Heart right ventricle (tissue), 16 donors: ENCODE results near the gene PLEKHG5. TPM values are rescaled to one million over a fixed set of nuclear protein-coding genes. Genes with fewer than 3 reads are reported as not detected.
A peak's percentile ranks its signal among the peaks of the same experiment; 100 is the strongest.

Experiments
- ATAC-seq, 8 donors: fragments of 200-7000 bp; cut with Tn5 transposase; one replicate each; pipeline ENCODE4 v1.9.1; 2020; ENCODE audit warnings: mild to moderate bottlenecking in 8 of 8, moderate library complexity in 8 of 8, moderate number of reproducible peaks in 1 of 8
- DNase-seq, 2 donors: peaks; one replicate each; pipeline ENCODE4 v3.0.0-alpha.2; 2020
- H3K27ac ChIP-seq, 10 donors: fragments of 200-600 bp; sonication (generic) in 2 of 10; one replicate each; pipeline versions ENCODE4 v1.5.0 to v1.8.0; 2020 to 2022; ENCODE audit warnings: mild to moderate bottlenecking in 3 of 10
- H3K27me3 ChIP-seq, 7 donors: fragments of 200-600 bp; one replicate each; pipeline ENCODE4 v1.8.0; 2021 to 2022; ENCODE audit warnings: mild to moderate bottlenecking in 2 of 7
- H3K36me3 ChIP-seq, 9 donors: fragments of 200-600 bp; sonication (generic) in 1 of 9; one replicate each; pipeline versions ENCODE4 v1.5.0 to v1.8.0; 2020 to 2022; ENCODE audit warnings: mild to moderate bottlenecking in 2 of 9
- H3K4me1 ChIP-seq, 9 donors: fragments of 200-600 bp; sonication (generic) in 1 of 9; one replicate each; pipeline versions ENCODE4 v1.5.0 to v1.8.0; 2020 to 2022; ENCODE audit warnings: mild to moderate bottlenecking in 4 of 9
- H3K4me3 ChIP-seq, 10 donors: fragments of 200-600 bp; sonication (generic) in 2 of 10; one replicate each; pipeline versions ENCODE4 v1.5.0 to v1.8.0; 2020 to 2022; ENCODE audit warnings: mild to moderate bottlenecking in 7 of 10, moderate library complexity in 2 of 10
- H3K9me3 ChIP-seq, 11 donors: fragments of 200-600 bp in 10 of 11; sonication (generic) in 2 of 11; one replicate each; pipeline versions ENCODE4 v1.5.0 to v1.8.0; 2013 to 2022; ENCODE audit warnings: mild to moderate bottlenecking in 2 of 11, control low read depth in 1 of 11, moderate library complexity in 1 of 11
- WGBS, 2 donors: extraction: QIAGEN DNeasy Blood & Tissue Kit; methylation state at CpG; one replicate each; pipeline ENCODE4 v1.1.7; 2013; ENCODE audit warnings: inconsistent platforms in 1 of 2; 5-methylcytosine and 5-hydroxymethylcytosine counted together
- intact Hi-C, 10 donors: fragments of 100-400 bp; cut with DNase I; formaldehyde crosslinking; loops; one replicate each; pipeline versions ENCODE4 v1.11.1 to v1.14.2; 2022
- polyA plus RNA-seq, 2 donors: library from polyadenylated mRNA; stranded (reverse); fragments of 200-250 nt; gene quantifications; one replicate each; pipeline ENCODE4 v1.2.3, GENCODE V29; 2013
- total RNA-seq, 10 donors: library from RNA; stranded (reverse); fragmentation: NEBNext Ultra II Directional in 3 of 10; extraction: Animal tissue kit (Norgen Biotek cat#: 25700) in 3 of 10; gene quantifications; one replicate each; pipeline versions ENCODE4 v1.2.1 to v1.2.4, GENCODE V29; 2021 to 2023
- TF ChIP-seq, protein P1 (sequence below), 9 donors: fragments of 200-600 bp; sonication (generic) in 2 of 9; IDR thresholded peaks; one replicate each; pipeline versions ENCODE4 v1.5.0 to v1.8.0; 2021 to 2022; ENCODE audit warnings: antibody characterized with exemption in 9 of 9, mild to moderate bottlenecking in 5 of 9, moderate library complexity in 1 of 9
- donor health status: Arrhythmogenic right ventricular cardiomyopathy.
- donor health status: ischemic (EF 13 %, LVEDD 7.1; RV severe dilation, severe dysfunction).
- donor health status: healthy with polysubstance abuse.
- donor health status: DM: no; HTN: yes; CAD: no.
- donor health status: DM: no; HTN: no; CAD: no.
- donor health status: ischemic (EF 25% LVEDD 6.9; RV normal size, moderate dysfunction).
- donor health status: ischemic (EF 25% LVEDD 5.7; RV mildly dilated, moderate dysfunction).
- donor health status: healthy.
- donor health status: DM: yes; HTN: yes; CAD: no.
- donor health status: Ischemic cardiomyopathy.
- donor health status: ischemic (EF 35%, LVEDD 5.7; RV mildly dilated, moderate dysfunction).
- donor health status: nonischemic (EF 11% LVEDD 7.7; RV severe dilation, severe dysfunction).
- donor health status: DM: yes; HTN: yes; CAD: no.
- donor health status: PGD.
- donor health status: ischemic (EF 29% LVEDD 5.4; RV normal size, mild dysfunction).
- donor health status: nonischemic (EF 23%, LVEDD 6.1; RV moderate dilation, normal function).

PLEKHG5 gene
- total and polyA plus RNA-seq, 12 donors = 6.6 to 28.7 (median 15.3) TPM

DNA sequence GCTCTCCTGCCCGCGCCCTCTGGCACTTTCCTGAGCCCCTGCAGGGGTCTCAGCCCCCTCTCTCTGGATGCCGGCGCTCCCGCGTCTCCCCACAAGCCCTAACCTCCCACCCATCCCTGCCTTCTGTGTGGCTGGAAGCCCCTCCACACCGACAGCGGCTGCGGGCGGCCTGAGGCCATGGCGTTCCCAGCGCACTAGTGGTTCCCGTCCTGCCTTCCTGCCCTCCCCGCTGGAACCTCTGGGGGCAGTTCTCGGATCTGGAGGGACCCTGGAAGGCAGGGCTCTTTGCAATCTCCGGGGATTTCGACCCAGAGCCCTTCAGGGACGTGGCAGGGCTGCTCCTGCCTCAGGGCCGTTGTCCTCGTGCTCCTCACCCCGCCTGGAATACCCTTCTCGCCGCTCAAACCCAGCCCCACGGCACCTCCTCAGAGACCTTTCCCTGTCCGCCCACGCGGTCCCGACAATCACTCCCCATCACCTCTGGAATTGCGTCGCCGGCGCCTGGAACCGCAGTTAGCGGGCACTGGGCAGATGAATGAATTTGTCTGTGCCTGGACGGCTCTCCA is 67.4 kb downstream of the PLEKHG5 start:
- no peaks in the 10 kb centered on the region for H3K36me3 ChIP-seq
- H3K4me3 ChIP-seq = no peak overlapping the region
- no peak overlapping the region for H3K27ac ChIP-seq
- peaks cover 26 to 45% (median 42%) of the 10 kb centered on the region in 9 donors for H3K4me1 ChIP-seq
- intact Hi-C loops = no loop called here
- no peak for DNase-seq
- H3K27me3 ChIP-seq = peaks cover 57 to 100% (median 97%) of the 10 kb centered on the region in 7 donors
- no peaks in the 10 kb centered on the region for H3K9me3 ChIP-seq
- 4 to 5% methylated on average over 35 of the region's 35 CpGs for WGBS, 2 donors
- peak in 2 of 8 donors; percentile 8 to 17 for ATAC-seq
- TF ChIP-seq, protein P1, sequence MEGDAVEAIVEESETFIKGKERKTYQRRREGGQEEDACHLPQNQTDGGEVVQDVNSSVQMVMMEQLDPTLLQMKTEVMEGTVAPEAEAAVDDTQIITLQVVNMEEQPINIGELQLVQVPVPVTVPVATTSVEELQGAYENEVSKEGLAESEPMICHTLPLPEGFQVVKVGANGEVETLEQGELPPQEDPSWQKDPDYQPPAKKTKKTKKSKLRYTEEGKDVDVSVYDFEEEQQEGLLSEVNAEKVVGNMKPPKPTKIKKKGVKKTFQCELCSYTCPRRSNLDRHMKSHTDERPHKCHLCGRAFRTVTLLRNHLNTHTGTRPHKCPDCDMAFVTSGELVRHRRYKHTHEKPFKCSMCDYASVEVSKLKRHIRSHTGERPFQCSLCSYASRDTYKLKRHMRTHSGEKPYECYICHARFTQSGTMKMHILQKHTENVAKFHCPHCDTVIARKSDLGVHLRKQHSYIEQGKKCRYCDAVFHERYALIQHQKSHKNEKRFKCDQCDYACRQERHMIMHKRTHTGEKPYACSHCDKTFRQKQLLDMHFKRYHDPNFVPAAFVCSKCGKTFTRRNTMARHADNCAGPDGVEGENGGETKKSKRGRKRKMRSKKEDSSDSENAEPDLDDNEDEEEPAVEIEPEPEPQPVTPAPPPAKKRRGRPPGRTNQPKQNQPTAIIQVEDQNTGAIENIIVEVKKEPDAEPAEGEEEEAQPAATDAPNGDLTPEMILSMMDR (IDR thresholded peaks at IDR 0.05) = no peak

DNA sequence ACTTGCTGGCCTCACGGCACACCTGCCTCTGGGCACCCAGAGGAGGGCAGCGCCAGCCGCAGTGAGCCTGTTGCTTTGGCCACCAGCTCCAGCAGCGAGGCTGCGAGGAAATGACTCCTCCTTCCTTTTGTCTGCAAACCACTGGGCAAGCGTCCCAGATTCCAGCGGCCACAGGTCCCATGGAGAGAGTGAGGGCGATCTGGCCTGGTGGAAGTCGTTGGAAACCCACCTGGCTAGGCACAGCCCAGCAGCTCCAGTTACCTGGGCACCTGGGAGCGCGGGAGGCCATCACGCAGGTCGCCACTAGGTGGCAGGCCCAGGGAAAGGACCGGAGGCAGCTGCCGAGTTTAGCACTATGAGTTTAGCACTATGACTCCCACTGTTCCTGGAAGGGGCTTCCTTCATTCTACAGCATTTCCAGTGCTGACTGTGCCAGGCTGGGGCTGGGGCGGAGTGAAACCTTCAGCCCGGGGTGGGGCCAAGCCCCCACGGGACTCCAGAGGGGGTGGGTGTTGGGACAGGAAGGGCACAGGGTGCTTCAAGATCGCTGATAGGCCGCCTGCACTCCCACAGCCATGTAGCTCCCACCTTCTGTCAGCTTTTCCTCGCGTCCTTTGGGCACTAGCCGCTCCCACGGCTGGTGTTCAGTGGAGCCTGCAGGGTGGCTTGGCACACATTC is 68.0 kb downstream of the PLEKHG5 start:
- DNase-seq = no peak
- TF ChIP-seq, protein P1 (IDR thresholded peaks at IDR 0.05) = peak in 8 of 9 donors; percentile 19 to 59 (median 54)
- 4 to 7% methylated on average over 23 to 24 of the region's 24 CpGs for WGBS, 2 donors
- Histone ChIP-seq H3K27ac (no peak overlapping the region), H3K36me3 (no peaks in the 10 kb centered on the region), H3K4me1 (peaks cover 27 to 49% (median 44%) of the 10 kb centered on the region in 9 donors), H3K27me3 (peaks cover 63 to 100% (median 98%) of the 10 kb centered on the region in 7 donors), H3K9me3 (no peaks in the 10 kb centered on the region), H3K4me3 (no peak overlapping the region)
- intact Hi-C loops = no loop called here
- ATAC-seq = peak in 5 of 8 donors; percentile 18 to 50 (median 29)

DNA sequence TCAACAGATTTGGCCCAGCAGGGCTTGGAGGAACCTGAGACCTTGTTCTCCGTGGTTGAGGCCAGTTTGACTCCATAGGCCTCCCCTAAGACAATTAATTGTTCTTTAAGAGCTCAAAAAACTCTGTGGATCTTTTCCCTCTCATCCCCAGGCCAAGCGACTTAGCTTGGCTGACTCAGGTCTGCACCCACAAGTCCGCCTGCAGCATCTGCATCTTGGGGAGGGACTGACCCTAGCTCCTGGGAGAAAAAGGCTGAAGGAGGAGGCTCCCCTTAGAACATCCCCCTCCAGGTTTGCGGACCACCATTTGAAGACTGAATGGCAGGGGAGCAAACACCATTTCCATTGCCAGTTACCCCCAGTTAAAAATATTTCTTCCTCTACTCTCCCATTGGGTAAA is 70.2 kb downstream of the PLEKHG5 start:
- DNase-seq (no peak), ATAC-seq (no peak)
- Histone ChIP-seq H3K9me3 (no peaks in the 10 kb centered on the region), H3K36me3 (no peaks in the 10 kb centered on the region), H3K27me3 (peaks cover 68 to 100% (median 98%) of the 10 kb centered on the region in 7 donors), H3K4me1 (peaks cover 27 to 50% (median 44%) of the 10 kb centered on the region in 9 donors), H3K27ac (no peak overlapping the region), H3K4me3 (no peak overlapping the region)
- WGBS, 2 donors = 59 to 82% methylated on average over 4 of the region's 4 CpGs
- TF ChIP-seq, protein P1 (IDR thresholded peaks at IDR 0.05) = no peak
- intact Hi-C loops = no loop called here

DNA sequence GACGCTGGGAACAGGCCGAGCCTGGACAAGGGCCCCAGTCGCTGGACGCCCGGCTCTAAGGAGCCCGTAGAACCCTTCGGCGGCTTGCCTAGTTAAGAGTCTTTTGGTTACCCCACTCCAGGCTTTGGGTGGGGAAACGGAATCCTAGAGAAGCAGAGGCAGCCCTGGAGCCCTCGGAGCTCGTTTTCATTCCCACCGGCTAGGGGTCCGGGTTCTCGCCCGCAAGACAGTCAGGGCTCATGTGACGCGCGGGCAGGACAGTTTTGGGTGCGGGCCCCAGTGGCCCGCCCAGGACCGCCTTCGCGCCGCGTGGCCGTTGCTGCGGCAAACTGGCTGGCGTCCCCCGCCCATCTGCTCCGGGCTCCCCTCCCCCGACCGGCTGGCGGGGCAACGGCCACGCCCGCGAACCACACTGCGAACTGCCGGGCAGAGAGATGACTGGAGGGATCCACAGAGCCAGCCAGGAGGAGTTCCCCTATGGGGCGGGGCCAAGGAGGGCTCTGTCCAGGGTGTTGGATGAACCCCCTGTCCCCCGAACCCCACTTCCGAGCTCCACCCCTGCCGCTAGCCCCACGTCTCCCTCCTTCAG is 70.9 kb downstream of the PLEKHG5 start:
- Histone ChIP-seq H3K36me3 (no peaks in the 10 kb centered on the region), H3K27ac (no peak overlapping the region), H3K9me3 (no peaks in the 10 kb centered on the region), H3K27me3 (peaks cover 65 to 100% (median 98%) of the 10 kb centered on the region in 7 donors), H3K4me3 (peak overlapping the region in 9 of 10 donors; percentile 29 to 55 (median 44)), H3K4me1 (peaks cover 27 to 50% (median 44%) of the 10 kb centered on the region in 9 donors)
- intact Hi-C loops = no loop called here
- ATAC-seq (peak in 1 of 8 donors; percentile 2), DNase-seq (no peak)
- 17% methylated on average over 44 of the region's 44 CpGs for WGBS, 2 donors
- TF ChIP-seq, protein P1 (IDR thresholded peaks at IDR 0.05) = no peak
